Effector CD4-positive, alpha-beta T cell (primary cell): ENCODE measurements around the gene SEBOX.
A peak's percentile ranks its signal among the peaks of the same experiment; 100 is the strongest.
"Not testable (repeated sequence)": the region's sequence is repeated elsewhere in the genome, so short reads cannot be mapped to it uniquely, and the experiment has no call there.

Source experiments
- DNase-seq: peaks from one replicate; pipeline ENCODE4 v3.0.0-alpha.2; 2020

SEBOX gene

GRCh38 chr17:28367641-28368305 is 2.8 kb upstream of the SEBOX start:
- no peak for DNase-seq

- no peak for DNase-seq
Measured at GRCh38 chr17:28366605-28367004, 1.6 kb upstream of the SEBOX start.

GRCh38 chr17:28365487-28365886 is 488 bp upstream of the SEBOX start:
- no peak for DNase-seq

GRCh38 chr17:28363776-28364650 is 986 bp downstream of the SEBOX start:
- no peak for DNase-seq

DNA sequence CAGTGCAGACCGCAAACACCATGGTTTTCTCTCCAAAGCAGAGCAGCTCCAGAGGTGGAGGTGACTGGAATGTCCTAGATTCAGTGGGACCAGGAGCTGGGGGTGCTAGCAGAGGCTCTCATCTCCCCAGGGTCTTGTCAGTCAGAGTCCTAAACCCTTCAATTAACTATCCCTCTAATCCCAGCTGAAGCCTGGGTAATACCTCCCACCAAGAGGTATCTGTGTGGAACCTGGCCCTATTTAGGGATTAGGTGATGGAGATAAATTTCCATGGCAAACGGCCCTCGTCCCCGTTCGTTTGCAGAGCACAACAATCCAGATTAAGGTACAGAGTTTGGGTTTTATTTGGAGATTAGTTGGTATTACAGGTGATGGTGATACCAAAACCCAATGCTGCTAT is 1.8 kb downstream of the SEBOX start:
- DNase-seq, result no peak

DNA sequence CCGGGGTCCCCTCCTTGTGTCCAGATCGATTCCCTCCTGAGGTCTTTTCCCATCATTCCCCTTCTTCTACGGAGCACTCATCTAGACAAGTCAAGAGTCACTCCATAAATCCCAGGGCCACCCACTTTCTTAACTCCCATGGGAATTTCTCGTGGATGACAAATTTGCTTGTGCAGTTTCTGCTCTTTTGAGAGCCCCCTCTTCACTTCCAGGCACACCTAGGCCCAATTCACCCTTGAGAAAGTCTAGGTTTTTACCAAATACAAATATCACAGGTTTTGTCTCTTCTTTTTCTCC is 7.2 kb downstream of the SEBOX start:
- no peak for DNase-seq

DNA sequence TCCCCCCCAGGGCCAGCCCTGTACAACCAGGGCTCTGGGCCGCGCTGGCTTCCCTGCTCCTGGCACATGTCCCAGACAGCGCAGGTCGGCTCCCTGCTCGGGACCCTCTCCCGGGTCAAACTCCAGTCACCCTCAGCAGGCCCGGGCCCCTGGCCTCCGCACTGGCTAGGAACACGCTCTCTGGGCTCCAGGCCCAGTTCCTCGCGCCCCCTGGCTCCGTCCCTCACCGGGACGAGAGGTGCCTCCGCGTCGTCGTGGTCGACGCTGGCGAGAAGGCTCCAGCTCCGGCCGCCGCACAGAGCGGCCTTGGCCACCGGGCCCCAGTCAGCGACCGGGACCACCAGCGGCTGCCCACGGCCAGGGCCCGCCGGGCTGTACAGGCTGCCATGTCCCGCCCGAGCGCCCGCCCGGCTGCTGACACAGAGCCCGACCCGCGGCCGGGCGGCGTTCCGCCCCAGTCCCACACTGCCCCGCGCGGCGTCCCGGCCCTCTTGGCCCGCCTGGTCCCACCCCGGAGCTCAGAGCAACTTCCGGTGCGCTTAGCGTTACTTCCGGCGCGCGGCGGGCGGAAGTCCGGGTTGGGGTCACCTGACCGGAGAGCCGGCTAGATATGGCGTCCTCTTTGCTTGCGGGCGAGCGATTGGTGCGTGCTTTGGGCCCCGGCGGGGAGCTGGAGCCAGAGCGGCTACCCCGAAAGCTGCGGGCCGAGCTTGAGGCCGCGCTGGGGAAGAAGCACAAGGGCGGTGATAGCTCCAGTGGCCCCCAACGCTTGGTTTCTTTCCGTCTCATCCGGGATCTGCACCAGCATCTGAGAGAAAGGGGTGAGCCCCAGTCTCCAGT is 7.7 kb downstream of the SEBOX start, which contains the start of gene POLDIP2:
POLDIP2 (minus strand) TSS at position 467 of the 840 bp plus-strand sequence; CDS start at position 388, 79 bp downstream.
- DNase-seq, result peak; percentile 93

GRCh38 chr17:28350271-28350670 is 14.7 kb downstream of the SEBOX start:
- no peak for DNase-seq

DNA sequence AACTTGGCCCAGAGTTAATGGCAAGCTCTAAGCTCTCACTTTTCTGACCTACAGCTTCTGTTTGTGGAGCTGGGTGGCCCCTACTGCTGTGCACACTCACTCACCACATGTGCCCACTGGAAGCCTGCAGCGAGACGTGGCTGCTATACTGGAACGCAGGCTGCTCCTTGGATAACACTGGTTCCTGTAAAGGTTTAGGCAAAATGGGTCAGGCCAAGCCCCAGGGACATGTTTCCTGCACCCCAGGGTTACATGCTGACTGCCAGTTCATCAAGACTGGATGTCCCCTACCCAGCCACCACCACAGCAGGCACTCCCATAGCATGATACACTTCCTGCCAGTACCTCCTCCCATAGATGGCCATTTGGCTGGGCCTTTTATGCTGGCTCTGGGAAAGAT is 16.0 kb downstream of the SEBOX start:
- DNase-seq, result no peak

DNA sequence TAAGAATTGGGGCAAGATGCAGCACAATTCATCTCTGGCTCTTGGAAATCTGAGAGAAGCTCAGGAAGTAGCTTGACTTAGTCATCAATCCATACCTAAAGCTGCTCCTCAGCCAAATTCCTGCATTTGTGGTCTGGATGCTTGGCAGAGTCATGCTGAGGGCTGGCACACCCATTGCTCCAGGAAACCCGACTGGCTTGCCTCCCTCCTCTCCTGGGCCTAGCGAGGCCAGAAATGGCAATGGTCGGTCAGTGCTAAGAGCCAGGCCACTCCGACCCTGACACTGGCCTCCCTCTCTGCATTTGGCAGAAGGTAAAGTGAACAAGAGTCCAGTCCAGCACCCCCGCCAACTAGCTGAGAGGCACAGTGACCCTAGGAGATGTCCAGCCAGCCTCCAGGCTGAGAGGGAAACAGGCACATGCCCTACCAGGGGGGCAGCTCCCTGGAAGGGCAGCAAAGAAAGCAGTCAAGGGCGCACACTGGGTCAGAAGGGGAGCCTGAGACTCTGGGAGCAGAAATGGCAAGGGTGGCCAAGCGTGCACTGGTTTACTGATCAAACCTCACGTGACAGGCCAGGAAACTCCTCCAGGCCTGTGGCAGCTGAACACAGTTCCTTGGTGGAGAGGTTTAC is 17.6 kb downstream of the SEBOX start:
- no peak for DNase-seq

- no peak for DNase-seq
Measured at GRCh38 chr17:28346746-28347246, 18.2 kb downstream of the SEBOX start.

DNA sequence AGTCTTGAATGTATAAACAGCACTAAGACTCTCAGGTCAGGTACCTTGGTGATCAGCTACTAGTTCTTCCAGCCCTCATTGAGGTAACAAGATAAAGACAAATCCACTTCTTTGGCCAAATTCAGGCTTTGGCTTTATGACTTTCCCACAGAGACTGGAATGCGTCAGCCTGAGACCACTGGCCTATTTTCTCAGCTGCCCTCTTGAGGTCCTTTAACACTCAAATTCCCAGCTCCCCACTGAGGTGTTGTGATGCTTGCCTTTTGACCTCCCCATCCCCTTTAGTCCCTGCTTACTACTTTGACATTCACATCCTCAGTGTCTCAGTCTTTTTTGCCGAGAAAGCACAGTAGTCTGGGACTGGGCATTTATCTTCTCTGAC is 18.8 kb downstream of the SEBOX start:
- no peak for DNase-seq

- no peak for DNase-seq
Measured at GRCh38 chr17:28345419-28346198, 19.4 kb downstream of the SEBOX start.

DNA sequence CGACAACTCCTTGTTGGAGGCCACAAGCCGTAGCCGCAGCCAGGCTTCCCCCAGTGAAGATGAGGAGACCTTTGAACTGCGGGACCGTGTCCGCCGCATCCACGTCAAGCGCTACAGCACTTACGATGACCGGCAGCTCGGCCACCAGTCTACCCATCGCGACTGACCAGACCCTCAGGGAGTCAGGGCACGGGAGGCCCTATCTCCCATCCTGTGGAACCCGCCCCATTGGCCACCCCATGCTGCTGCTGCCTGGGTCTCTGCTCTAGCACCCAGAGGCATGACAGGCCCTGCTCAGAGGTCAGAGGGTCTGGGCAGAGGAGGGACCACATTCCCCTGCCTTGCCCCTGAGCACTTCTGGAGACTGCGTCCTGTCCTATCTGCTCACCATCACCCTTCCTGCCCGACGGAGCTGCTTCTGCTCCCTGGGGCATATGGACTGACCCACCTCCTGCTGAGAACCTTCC is 20.5 kb downstream of the SEBOX start:
- DNase-seq, result no peak

DNA sequence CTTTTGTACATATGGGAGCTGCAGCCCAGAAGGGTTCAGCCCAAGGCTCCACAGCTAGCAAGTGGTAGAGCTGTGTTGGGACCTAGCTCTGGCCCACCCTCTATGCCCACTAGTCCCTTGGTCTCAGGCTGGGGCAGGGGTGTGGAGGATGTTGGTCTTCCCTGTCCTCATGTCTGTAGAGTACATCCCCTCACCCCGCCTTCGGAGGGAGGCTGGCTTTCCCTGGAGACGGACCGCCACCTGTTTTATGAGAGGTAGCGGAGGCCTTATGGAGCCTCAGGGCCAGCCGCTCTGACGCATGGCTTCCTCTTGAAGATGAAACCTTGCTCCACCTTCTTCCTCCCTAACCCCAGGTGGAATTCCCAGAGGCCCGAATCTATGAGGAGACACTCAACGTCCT is 21.0 kb downstream of the SEBOX start:
- no peak for DNase-seq

GRCh38 chr17:28343491-28343932 is 21.5 kb downstream of the SEBOX start:
- no peak for DNase-seq

- DNase-seq, result no peak
Measured at GRCh38 chr17:28342313-28342712, 22.7 kb downstream of the SEBOX start.

GRCh38 chr17:28341516-28341915 is 23.5 kb downstream of the SEBOX start:
- no peak for DNase-seq

DNA sequence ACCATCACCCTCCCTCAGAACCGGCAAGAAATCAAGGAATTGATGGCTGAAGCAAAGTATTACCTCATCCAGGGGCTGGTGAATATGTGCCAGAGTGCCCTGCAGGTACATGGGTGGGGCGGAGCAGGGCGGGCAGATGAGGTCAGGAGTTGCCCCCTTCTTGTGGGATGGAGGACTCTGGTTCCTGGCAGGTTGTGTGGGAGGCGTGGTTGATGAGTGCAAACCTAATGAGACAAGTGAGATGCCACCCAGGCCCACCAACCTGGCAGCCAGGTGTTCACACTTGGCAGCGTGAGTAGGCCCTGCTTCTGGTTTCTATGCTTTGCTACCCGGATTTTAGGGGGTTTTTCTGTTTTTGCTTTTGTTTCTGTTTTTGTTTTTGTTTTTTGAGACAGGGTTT is 24.6 kb downstream of the SEBOX start:
- no peak for DNase-seq

- no peak for DNase-seq
Measured at GRCh38 chr17:28339431-28339830, 25.6 kb downstream of the SEBOX start.

DNA sequence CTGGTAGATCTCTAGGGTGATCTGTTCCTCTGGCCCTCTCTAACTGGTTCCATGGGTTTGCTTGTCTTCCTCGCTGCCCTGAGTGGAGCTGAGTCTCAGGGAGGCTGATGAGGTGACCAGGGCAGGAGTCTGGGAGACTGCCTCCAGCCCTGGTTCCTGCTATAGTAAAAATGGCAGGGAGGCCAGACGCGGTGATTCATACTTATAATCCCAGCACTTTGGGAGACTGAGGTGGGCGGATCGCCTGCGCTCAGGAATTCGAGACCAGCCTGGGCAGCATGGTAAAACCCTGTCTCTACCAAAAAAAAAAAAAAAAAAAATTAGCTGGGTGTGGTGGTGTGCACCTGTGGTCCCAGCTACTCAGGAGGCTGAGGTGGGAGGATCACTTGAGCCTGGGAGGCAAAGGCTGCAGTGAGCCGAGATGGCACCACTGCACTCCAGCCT is 26.2 kb downstream of the SEBOX start:
- DNase-seq, result not testable (repeated sequence)
